PFSK-1 (cell line): ENCODE data around the gene RITA1.

Source experiments
- POLR2AphosphoS5 ChIP-seq: IDR thresholded peaks from 2 replicates; pipeline ENCODE4 v1.6.1; 2012; ENCODE audit warnings: low read depth, mild to moderate bottlenecking, control low read depth, low read length, moderate library complexity
- TAF1 ChIP-seq: IDR thresholded peaks from 2 replicates; pipeline ENCODE4 v1.6.1; 2012; ENCODE audit warnings: low read length, control low read depth, borderline replicate concordance; ENCODE audit not compliant: insufficient read depth

DNA sequence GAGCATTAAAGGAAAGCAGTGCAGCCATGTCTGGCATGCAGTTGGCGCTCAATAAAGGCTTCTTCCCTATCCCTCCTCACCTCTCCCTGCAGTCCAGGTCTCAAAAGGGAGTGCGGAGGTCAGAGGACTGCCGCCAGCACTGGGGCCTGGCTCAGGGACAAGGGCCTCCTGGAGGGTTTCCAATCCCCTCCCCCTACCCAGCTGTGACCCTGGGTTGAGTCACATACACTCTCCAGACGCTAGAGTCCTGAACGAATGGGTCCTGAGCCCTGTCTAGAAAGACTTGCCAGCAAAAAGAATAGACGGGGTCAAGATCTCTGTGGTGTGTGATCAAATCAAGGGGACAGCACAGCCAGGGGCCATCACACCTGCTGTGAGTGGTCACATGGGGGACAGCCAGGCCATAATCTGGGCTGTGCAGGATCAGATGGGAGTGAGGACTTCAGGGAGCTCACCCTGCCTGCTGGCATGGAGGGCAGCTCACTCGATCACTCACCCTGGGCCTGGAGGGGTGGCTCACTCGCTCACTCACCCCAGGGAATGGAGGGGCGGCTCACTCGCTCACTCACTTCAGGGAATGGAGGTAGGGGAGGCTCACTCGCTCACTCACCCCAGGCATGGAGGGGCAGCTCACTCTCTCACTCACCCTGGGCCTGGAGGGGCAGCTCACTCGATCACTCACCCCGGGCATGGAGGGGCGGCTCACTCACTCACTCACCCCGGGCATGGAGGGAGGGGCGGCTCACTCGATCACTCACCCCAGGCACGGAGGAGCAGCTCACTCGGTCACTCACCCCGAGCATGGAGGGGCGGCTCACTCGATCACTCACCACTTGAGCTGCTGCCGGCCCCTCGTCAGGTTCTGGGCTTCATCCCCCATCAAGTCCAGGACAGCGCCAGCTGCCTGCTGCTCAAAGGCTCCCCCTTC lies 23.2 kb upstream of the RITA1 start:
- TF ChIP-seq POLR2AphosphoS5: no peak
- no peak for TF ChIP-seq TAF1
